K562 (cell line): Measurements from ENCODE around the gene TLCD1. TPM values are rescaled to one million over a fixed set of nuclear protein-coding genes. Genes with fewer than 3 reads are reported as not detected.

ENCODE experiments used
- CEBPB ChIP-seq: fragments of 450-650 bp; IDR thresholded peaks from 2 replicates; pipeline ENCODE4 v1.6.1; 2016; ENCODE audit warnings: missing genetic modification characterization, missing compliant biosample characterization
- CTCFL ChIP-seq: IDR thresholded peaks from 2 replicates; pipeline ENCODE4 v1.6.1; 2011; ENCODE audit warnings: borderline replicate concordance, low read depth, mild to moderate bottlenecking, moderate library complexity, low read length; ENCODE audit not compliant: insufficient read depth, poor library complexity, severe bottlenecking
- E2F3 ChIP-seq: fragments of 250-450 bp; sonication (Bioruptor Pico); IDR thresholded peaks from 2 replicates; pipeline ENCODE4 v1.4.0; 2020; ENCODE audit warnings: mild to moderate bottlenecking
- ETV5 ChIP-seq: sonication (generic); formaldehyde crosslinking; IDR thresholded peaks from 2 replicates; pipeline ENCODE4 v1.4.0; 2020; ENCODE audit warnings: low read depth, mild to moderate bottlenecking, missing genetic modification reagents
- FOXK2 ChIP-seq, 2 experiments: fragments of 450-650 bp; IDR thresholded peaks in 1 of 2; conservative IDR thresholded peaks in 1 of 2; 2 replicates each; pipeline ENCODE4 v1.6.1; 2016; ENCODE audit warnings: low read depth in 2 of 2, mild to moderate bottlenecking in 1 of 2
- HNRNPK ChIP-seq: fragments of 200-400 bp; formaldehyde crosslinking; IDR thresholded peaks from one replicate; pipeline ENCODE4 v1.6.1; 2018; ENCODE audit warnings: mild to moderate bottlenecking, low read depth, low read length; ENCODE audit not compliant: poor library complexity, severe bottlenecking
- MAFK ChIP-seq: IDR thresholded peaks from 2 replicates; pipeline ENCODE4 v1.6.1; 2011; ENCODE audit warnings: low read length, improper control_type of control experiment
- POLR2AphosphoS5 ChIP-seq: IDR thresholded peaks from 2 replicates; pipeline ENCODE4 v1.6.1; 2011; ENCODE audit warnings: mild to moderate bottlenecking, low read depth, low read length, moderate library complexity; ENCODE audit not compliant: control insufficient read depth, insufficient read depth
- POLR2G ChIP-seq: fragments of 200-400 bp; formaldehyde crosslinking; IDR thresholded peaks from 2 replicates; pipeline ENCODE4 v1.6.1; 2017; ENCODE audit warnings: low read depth, mild to moderate bottlenecking, antibody characterized with exemption, low read length, moderate library complexity
- RUNX1 ChIP-seq: sonication (generic); IDR thresholded peaks from 2 replicates; pipeline ENCODE4 v1.6.1; 2016; ENCODE audit warnings: antibody characterized with exemption, low read depth
- TEAD1 ChIP-seq, 2 experiments: fragments of 450-650 bp in 1 of 2; sonication (generic) in 1 of 2; formaldehyde crosslinking; IDR thresholded peaks; 2 replicates each; pipeline versions ENCODE4 v1.4.0 to v1.8.0; 2020 to 2022; ENCODE audit warnings: mild to moderate bottlenecking in 2 of 2, missing genetic modification reagents in 1 of 2
- XRCC3 ChIP-seq: fragments of 450-650 bp; IDR thresholded peaks from 2 replicates; pipeline ENCODE4 v1.6.1; 2017; ENCODE audit warnings: mild to moderate bottlenecking, moderate library complexity
- ZBED1 ChIP-seq: IDR thresholded peaks from 2 replicates; pipeline ENCODE4 v1.6.1; 2014
- ZNF224 ChIP-seq: sonication (generic); formaldehyde crosslinking; IDR thresholded peaks from 2 replicates; pipeline ENCODE4 v1.8.0; 2022; ENCODE audit warnings: mild to moderate bottlenecking, missing genetic modification reagents
- polyA plus RNA-seq, 8 experiments: library from polyadenylated mRNA; depleted of rRNA in 4 of 8; stranded (reverse) in 5 of 8; unstranded in 3 of 8; fragments of >200 nt; fragmentation: Nextera tagmentation in 2 of 8; fragmentation: Illumina TruSeq in 1 of 8; extraction: Ambion mirVana in 2 of 8; extraction: Trizol in 1 of 8; gene quantifications; 2 replicates each; pipeline versions ENCODE4 v1.2.1 to v1.2.3, GENCODE V29; 2011 to 2014; ENCODE audit warnings: inconsistent platforms in 1 of 8, missing spikeins in 1 of 8
- total RNA-seq, 7 experiments: library from RNA; depleted of rRNA in 6 of 7; stranded (reverse); fragments of >200 nt in 6 of 7; fragmentation: Illumina TruSeq in 2 of 7; extraction: Trizol in 2 of 7; gene quantifications; 2 replicates each; pipeline versions ENCODE4 v1.2.1 to v1.2.3, GENCODE V29; 2011 to 2021; ENCODE audit warnings: low replicate concordance in 1 of 7
- TF ChIP-seq, protein P1 (sequence below): fragments of 450-650 bp; IDR thresholded peaks from 2 replicates; pipeline ENCODE4 v1.6.1; 2018; ENCODE audit warnings: mild to moderate bottlenecking, low read depth; ENCODE audit not compliant: partially characterized antibody
- TF ChIP-seq, protein P2 (sequence below): fragments of 250-450 bp; sonication (Bioruptor Pico); IDR thresholded peaks from 2 replicates; pipeline ENCODE4 v1.8.0; 2021; ENCODE audit warnings: borderline replicate concordance, mild to moderate bottlenecking, moderate library complexity; ENCODE audit not compliant: poor library complexity, severe bottlenecking
- TF ChIP-seq, protein P3 (sequence below): sonication (generic); formaldehyde crosslinking; IDR thresholded peaks from 2 replicates; pipeline ENCODE4 v1.9.0; 2022; ENCODE audit warnings: mild to moderate bottlenecking, missing genetic modification reagents
- TF ChIP-seq, protein P4 (sequence below): fragments of 200-800 bp; sonication (Bioruptor generic); IDR thresholded peaks from 2 replicates; pipeline ENCODE4 v1.6.1; 2016; ENCODE audit warnings: missing genetic modification characterization, missing compliant biosample characterization

Gene TLCD1
- total and polyA plus RNA-seq, 9 of the 15 experiments (the other 6 are each of a cell fraction or from before 2014, with no cell fraction given) = 6.8 to 37.7 (median 21.7) TPM

GRCh38 chr17:28725660-28726225 lies 290 bp downstream of the TLCD1 start (continued):
- TF ChIP-seq, protein P1, sequence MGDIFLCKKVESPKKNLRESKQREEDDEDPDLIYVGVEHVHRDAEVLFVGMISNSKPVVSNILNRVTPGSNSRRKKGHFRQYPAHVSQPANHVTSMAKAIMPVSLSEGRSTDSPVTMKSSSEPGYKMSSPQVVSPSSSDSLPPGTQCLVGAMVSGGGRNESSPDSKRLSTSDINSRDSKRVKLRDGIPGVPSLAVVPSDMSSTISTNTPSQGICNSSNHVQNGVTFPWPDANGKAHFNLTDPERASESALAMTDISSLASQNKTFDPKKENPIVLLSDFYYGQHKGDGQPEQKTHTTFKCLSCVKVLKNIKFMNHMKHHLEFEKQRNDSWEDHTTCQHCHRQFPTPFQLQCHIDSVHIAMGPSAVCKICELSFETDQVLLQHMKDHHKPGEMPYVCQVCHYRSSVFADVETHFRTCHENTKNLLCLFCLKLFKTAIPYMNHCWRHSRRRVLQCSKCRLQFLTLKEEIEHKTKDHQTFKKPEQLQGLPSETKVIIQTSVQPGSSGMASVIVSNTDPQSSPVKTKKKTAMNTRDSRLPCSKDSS = no peak
- TF ChIP-seq ZBED1 (0 out of 2 replicates have a peak, but pooled peaks have one; percentile 29), HNRNPK (peak; percentile 44), ZNF224 (no peak), RUNX1 (peak; percentile 61; the same call in 1 of the 2 replicates), CEBPB (tag) (no peak), POLR2AphosphoS5 (peak; percentile 73; the same call in 1 of the 2 replicates), XRCC3 (no peak), POLR2G (peak; percentile 93), CTCFL (no peak), FOXK2 (conservative IDR thresholded peaks at IDR 0.05 in 1 of 2, IDR thresholded peaks at IDR 0.05 in 1 of 2; ENCODE audit: low read depth in 2 of 2) (no peak), ETV5 (peak; percentile 54; the same call in 1 of the 2 replicates), TEAD1 (CRISPR knock-in tag; IDR thresholded peaks at IDR 0.05) (peak in 1 of 2 experiments; percentile 73; a peak in 1 of 4 replicates), E2F3 (CRISPR knock-in tag) (peak; percentile 61; the same call in 1 of the 2 replicates), MAFK (no peak)
- TF ChIP-seq, protein P2, sequence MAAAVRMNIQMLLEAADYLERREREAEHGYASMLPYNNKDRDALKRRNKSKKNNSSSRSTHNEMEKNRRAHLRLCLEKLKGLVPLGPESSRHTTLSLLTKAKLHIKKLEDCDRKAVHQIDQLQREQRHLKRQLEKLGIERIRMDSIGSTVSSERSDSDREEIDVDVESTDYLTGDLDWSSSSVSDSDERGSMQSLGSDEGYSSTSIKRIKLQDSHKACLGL = peak; percentile 71
- TF ChIP-seq, protein P3, sequence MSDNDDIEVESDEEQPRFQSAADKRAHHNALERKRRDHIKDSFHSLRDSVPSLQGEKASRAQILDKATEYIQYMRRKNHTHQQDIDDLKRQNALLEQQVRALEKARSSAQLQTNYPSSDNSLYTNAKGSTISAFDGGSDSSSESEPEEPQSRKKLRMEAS = peak; percentile 97
- TF ChIP-seq, protein P4, sequence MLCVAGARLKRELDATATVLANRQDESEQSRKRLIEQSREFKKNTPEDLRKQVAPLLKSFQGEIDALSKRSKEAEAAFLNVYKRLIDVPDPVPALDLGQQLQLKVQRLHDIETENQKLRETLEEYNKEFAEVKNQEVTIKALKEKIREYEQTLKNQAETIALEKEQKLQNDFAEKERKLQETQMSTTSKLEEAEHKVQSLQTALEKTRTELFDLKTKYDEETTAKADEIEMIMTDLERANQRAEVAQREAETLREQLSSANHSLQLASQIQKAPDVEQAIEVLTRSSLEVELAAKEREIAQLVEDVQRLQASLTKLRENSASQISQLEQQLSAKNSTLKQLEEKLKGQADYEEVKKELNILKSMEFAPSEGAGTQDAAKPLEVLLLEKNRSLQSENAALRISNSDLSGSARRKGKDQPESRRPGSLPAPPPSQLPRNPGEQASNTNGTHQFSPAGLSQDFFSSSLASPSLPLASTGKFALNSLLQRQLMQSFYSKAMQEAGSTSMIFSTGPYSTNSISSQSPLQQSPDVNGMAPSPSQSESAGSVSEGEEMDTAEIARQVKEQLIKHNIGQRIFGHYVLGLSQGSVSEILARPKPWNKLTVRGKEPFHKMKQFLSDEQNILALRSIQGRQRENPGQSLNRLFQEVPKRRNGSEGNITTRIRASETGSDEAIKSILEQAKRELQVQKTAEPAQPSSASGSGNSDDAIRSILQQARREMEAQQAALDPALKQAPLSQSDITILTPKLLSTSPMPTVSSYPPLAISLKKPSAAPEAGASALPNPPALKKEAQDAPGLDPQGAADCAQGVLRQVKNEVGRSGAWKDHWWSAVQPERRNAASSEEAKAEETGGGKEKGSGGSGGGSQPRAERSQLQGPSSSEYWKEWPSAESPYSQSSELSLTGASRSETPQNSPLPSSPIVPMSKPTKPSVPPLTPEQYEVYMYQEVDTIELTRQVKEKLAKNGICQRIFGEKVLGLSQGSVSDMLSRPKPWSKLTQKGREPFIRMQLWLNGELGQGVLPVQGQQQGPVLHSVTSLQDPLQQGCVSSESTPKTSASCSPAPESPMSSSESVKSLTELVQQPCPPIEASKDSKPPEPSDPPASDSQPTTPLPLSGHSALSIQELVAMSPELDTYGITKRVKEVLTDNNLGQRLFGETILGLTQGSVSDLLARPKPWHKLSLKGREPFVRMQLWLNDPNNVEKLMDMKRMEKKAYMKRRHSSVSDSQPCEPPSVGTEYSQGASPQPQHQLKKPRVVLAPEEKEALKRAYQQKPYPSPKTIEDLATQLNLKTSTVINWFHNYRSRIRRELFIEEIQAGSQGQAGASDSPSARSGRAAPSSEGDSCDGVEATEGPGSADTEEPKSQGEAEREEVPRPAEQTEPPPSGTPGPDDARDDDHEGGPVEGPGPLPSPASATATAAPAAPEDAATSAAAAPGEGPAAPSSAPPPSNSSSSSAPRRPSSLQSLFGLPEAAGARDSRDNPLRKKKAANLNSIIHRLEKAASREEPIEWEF (CRISPR knock-in tag) = no peak
